NCI-H2227 treated with DMSO at 0.1 percent for 48 hours (cell line): ENCODE data around the gene RGL1.

Source experiments
- DNase-seq: peaks from one replicate; lab custom pipeline; 2025; lab: John Stamatoyannopoulos, UW

Gene RGL1

DNA sequence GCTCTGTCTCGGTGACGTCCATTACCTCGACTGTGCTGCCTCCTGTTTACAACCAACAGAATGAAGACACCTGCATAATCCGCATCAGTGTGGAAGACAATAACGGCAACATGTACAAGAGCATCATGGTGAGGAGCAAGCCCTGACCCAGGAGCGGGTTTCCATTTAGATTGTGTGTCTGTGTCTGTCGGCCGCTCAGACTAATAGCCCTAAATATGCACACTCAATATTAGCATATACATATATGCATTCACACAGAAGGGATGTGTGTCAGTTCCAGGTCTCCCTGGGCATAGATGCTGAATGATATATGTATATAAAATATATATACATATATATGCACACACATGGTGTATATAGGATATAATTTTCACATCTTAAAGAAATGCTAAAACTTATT is 111.7 kb downstream of the RGL1 start:
- DNase-seq: no peak

- DNase-seq: no peak
Measured at GRCh38 chr1:183918589-183918988, 113.7 kb downstream of the RGL1 start.

GRCh38 chr1:183920651-183921050 is 115.7 kb downstream of the RGL1 start:
- DNase-seq: no peak

GRCh38 chr1:183922197-183922596 is 117.3 kb downstream of the RGL1 start:
- no peak for DNase-seq

GRCh38 chr1:183925947-183926346 is 121.0 kb downstream of the RGL1 start:
- no peak for DNase-seq

- no peak for DNase-seq
Measured at GRCh38 chr1:183926983-183927382, 122.1 kb downstream of the RGL1 start.

GRCh38 chr1:183931646-183932271 is 126.8 kb downstream of the RGL1 start:
- no peak for DNase-seq

GRCh38 chr1:183932412-183932811 is 127.5 kb downstream of the RGL1 start:
- DNase-seq: no peak

- DNase-seq: no peak
Measured at GRCh38 chr1:183933528-183934179, 128.7 kb downstream of the RGL1 start.

DNA sequence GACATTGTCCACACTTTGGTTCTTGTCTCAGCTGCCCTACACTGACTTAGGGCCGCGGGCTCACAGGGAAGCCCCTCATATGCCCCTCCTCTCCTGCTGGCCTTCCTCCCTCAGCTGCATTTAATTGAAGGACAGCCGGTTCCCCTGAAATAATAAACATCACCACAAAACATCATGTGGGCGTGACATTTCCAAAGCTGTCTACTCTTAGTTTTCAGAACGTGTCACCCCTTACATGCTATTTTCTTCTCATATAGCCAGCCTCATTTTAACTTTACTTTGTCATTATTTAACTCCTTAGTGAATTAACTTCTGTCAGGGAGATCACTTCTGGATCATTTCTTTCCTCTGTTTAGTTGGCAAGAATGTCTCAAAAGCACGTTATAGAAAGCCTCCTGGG is 129.4 kb downstream of the RGL1 start:
- no peak for DNase-seq

- no peak for DNase-seq
Measured at GRCh38 chr1:183936009-183936408, 131.1 kb downstream of the RGL1 start.

GRCh38 chr1:183936791-183937190 is 131.9 kb downstream of the RGL1 start:
- DNase-seq: no peak

GRCh38 chr1:183937611-183938010 is 132.7 kb downstream of the RGL1 start:
- DNase-seq: no peak

- no peak for DNase-seq
Measured at GRCh38 chr1:183941001-183941400, 136.1 kb downstream of the RGL1 start.

- DNase-seq: no peak
Measured at GRCh38 chr1:183942933-183943693, 138.2 kb downstream of the RGL1 start.

GRCh38 chr1:183945428-183946319 is 140.8 kb downstream of the RGL1 start:
- no peak for DNase-seq

GRCh38 chr1:183946320-183946613 is 141.3 kb downstream of the RGL1 start:
- DNase-seq: no peak

DNA sequence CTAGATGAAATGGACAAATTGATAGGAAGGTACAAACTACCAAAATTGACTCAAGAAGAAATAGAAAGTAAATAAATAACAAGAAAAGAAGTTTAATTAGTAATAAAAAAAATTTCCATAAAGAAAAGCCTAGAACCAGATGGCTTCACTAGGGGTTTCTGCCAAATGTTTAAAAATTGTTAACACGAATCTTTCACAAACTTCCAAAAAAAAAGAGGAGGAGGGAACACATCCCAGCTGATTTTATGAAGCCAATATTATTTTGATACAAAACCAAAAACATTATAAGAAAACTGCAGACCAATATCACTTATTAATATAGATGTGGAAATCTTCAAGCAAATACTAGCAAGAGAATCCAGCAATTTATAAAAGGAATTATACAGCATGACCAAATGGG is 143.1 kb downstream of the RGL1 start:
- DNase-seq: no peak

GRCh38 chr1:183952101-183952500 is 147.2 kb downstream of the RGL1 start:
- no peak for DNase-seq

- DNase-seq: no peak
Measured at GRCh38 chr1:183953031-183953430, 148.1 kb downstream of the RGL1 start.

GRCh38 chr1:183954496-183954895 is 149.6 kb downstream of the RGL1 start:
- DNase-seq: no peak

- DNase-seq: no peak
Measured at GRCh38 chr1:183956559-183957188, 151.8 kb downstream of the RGL1 start.
